ENCODE measurements around the gene INPP5D. TPM values are rescaled to one million over a fixed set of nuclear protein-coding genes. Genes with fewer than 3 reads are reported as not detected.

Gene INPP5D
- total and polyA plus RNA-seq, 3 donors from 2014 or later: 5.7 to 12.7 (median 11.2) TPM

- intact Hi-C loops (cut with DNase I; ENCODE audit: low total_unique reads): no loop called here
- Histone ChIP-seq H3K27me3 (no peaks in the 10 kb centered on the region), H3K9me3 (no peaks in the 10 kb centered on the region), H3K36me3 (ENCODE audit: low read depth, missing control alignments) (no peaks in the 10 kb centered on the region), H3K27ac (no peak overlapping the region), H3K4me3 (no peak overlapping the region), H3K4me1 (no peaks in the 10 kb centered on the region)
- no peak for TF ChIP-seq CTCF (IDR thresholded peaks at IDR 0.05)
- TF ChIP-seq POLR2A (IDR thresholded peaks at IDR 0.05): no peak
- 84 to 85% methylated on average over 18 of the region's 18 CpGs for WGBS, 2 donors
- no peak for DNase-seq
These were observed 56.8 kb downstream of the INPP5D start for GRCh38 chr2:233116946-233117345.

GRCh38 chr2:233117351-233117750 lies 57.2 kb downstream of the INPP5D start:
- no peak overlapping the region for H3K27ac ChIP-seq
- WGBS, 2 donors: 67 to 87% methylated on average over 13 of the region's 13 CpGs
- no peak overlapping the region for H3K4me3 ChIP-seq
- H3K36me3 ChIP-seq (ENCODE audit: low read depth, missing control alignments): no peaks in the 10 kb centered on the region
- no peaks in the 10 kb centered on the region for H3K9me3 ChIP-seq
- no peaks in the 10 kb centered on the region for H3K27me3 ChIP-seq
- intact Hi-C loops (cut with DNase I; ENCODE audit: low total_unique reads): no loop called here
- no peaks in the 10 kb centered on the region for H3K4me1 ChIP-seq
- no peak for DNase-seq
- TF ChIP-seq CTCF (IDR thresholded peaks at IDR 0.05): no peak
- TF ChIP-seq POLR2A (IDR thresholded peaks at IDR 0.05): no peak

DNA sequence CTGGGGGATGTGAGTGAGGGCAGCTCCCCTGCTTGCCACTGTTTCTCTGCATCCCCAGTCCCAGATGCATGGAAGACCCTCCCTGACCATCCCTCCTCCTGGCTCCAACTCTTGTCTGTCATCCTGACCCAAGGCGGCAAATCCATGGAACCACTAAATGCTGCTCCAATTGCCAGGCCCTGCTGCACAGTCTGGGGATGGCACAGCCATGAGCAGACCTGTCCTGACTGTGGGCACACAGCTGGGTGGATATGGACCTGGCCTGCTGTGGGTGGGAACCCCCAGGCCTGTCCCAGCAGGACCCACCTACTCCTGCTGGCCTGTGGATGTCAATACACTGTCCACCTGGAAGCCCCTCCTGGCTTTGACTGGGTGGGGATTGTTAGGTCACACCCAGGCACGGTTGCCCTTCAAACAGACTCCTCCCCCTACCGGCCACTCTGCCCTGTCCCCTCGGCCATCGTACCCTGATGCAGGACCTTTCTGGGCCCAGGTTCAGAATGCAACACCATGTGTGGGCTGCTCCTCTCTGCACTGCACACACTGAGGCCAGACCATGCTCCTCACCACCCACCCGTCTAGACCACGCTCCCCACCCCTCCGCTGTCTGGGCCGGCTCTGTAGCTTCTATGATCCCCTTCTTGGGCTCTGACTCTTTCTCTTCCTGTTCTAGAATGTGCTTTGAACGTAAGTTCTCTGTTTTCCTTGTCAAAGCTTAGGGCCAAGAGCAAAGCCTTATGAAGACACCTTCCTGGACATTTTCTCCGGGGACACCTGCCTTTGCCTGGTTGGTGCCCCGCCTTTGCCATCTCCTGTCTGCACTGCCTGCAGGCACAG lies 57.9 kb downstream of the INPP5D start:
- TF ChIP-seq CTCF (IDR thresholded peaks at IDR 0.05) (no peak), POLR2A (IDR thresholded peaks at IDR 0.05) (no peak)
- 78 to 91% methylated on average over 12 of the region's 12 CpGs for WGBS, 2 donors
- Histone ChIP-seq H3K4me1 (no peaks in the 10 kb centered on the region), H3K4me3 (no peak overlapping the region), H3K27ac (no peak overlapping the region), H3K27me3 (no peaks in the 10 kb centered on the region), H3K36me3 (ENCODE audit: low read depth, missing control alignments) (no peaks in the 10 kb centered on the region), H3K9me3 (no peaks in the 10 kb centered on the region)
- DNase-seq: no peak
- intact Hi-C loops (cut with DNase I; ENCODE audit: low total_unique reads): no loop called here

DNA sequence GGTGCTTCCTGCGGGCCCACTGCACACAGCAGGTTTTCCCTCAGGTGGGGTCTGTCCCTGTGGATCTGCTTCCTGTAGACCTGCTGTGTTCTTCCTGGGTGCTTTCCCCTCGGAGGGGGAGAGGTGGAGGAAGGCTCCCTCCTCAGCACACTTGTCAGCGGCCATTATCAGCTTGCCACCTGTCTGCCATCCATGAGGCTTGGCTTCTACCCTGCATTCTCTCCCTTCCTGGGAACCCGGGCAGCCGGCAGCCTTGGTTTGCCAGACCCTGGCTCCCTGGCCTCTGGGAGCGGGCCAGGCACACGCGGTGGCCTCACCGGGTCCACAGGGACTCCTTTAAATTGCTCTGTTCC lies 58.5 kb downstream of the INPP5D start:
- intact Hi-C loops (cut with DNase I; ENCODE audit: low total_unique reads): no loop called here
- no peaks in the 10 kb centered on the region for H3K36me3 ChIP-seq (ENCODE audit: low read depth, missing control alignments)
- H3K27ac ChIP-seq: no peak overlapping the region
- H3K4me1 ChIP-seq: no peaks in the 10 kb centered on the region
- no peaks in the 10 kb centered on the region for H3K27me3 ChIP-seq
- no peaks in the 10 kb centered on the region for H3K9me3 ChIP-seq
- 87 to 90% methylated on average over 9 of the region's 9 CpGs for WGBS, 2 donors
- no peak for TF ChIP-seq POLR2A (IDR thresholded peaks at IDR 0.05)
- no peak for TF ChIP-seq CTCF (IDR thresholded peaks at IDR 0.05)
- H3K4me3 ChIP-seq: no peak overlapping the region
- DNase-seq: no peak

GRCh38 chr2:233119123-233119522 lies 59.0 kb downstream of the INPP5D start:
- TF ChIP-seq POLR2A (IDR thresholded peaks at IDR 0.05) (no peak), CTCF (IDR thresholded peaks at IDR 0.05) (no peak)
- Histone ChIP-seq H3K36me3 (ENCODE audit: low read depth, missing control alignments) (no peaks in the 10 kb centered on the region), H3K9me3 (no peaks in the 10 kb centered on the region), H3K27ac (no peak overlapping the region), H3K27me3 (no peaks in the 10 kb centered on the region), H3K4me1 (no peaks in the 10 kb centered on the region), H3K4me3 (no peak overlapping the region)
- WGBS, 2 donors: 88 to 92% methylated on average over 8 of the region's 8 CpGs
- intact Hi-C loops (cut with DNase I; ENCODE audit: low total_unique reads): no loop called here
- DNase-seq: no peak

Measured in testis (tissue), 3 donors.